K562 (cell line): Measurements from ENCODE around the gene NFILZ. TPM values are rescaled to one million over a fixed set of nuclear protein-coding genes. Genes with fewer than 3 reads are reported as not detected.

Experiments
- BCL6 ChIP-seq: fragments of 250-450 bp; sonication (Bioruptor Pico); IDR thresholded peaks from 2 replicates; pipeline ENCODE4 v1.4.0; 2020
- CREB5 ChIP-seq: fragments of 250-450 bp; sonication (Bioruptor Pico); IDR thresholded peaks from 2 replicates; pipeline ENCODE4 v1.5.0; 2020; ENCODE audit warnings: mild to moderate bottlenecking
- TAF15 ChIP-seq: fragments of 200-400 bp; formaldehyde crosslinking; IDR thresholded peaks from 2 replicates; pipeline ENCODE4 v1.6.1; 2017; ENCODE audit warnings: mild to moderate bottlenecking, low read depth, low read length, moderate library complexity
- TAF9B ChIP-seq: fragments of 450-650 bp; IDR thresholded peaks from 2 replicates; pipeline ENCODE4 v1.6.1; 2018; ENCODE audit warnings: mild to moderate bottlenecking; ENCODE audit not compliant: partially characterized antibody
- TCF7L2 ChIP-seq: fragments of 150-350 bp; IDR thresholded peaks from 2 replicates; pipeline ENCODE4 v1.6.1; 2016; ENCODE audit warnings: low read depth, mild to moderate bottlenecking, low read length, moderate library complexity
- UBTF ChIP-seq, 2 experiments: IDR thresholded peaks; 2 replicates each; pipeline ENCODE4 v1.6.1; 2012; ENCODE audit warnings: improper control_type of control experiment in 2 of 2, low read depth in 2 of 2, low read length in 2 of 2, borderline replicate concordance in 1 of 2
- VEZF1 ChIP-seq: fragments of 200-800 bp; sonication (Bioruptor generic); IDR thresholded peaks from 2 replicates; pipeline ENCODE4 v1.6.1; 2017; ENCODE audit warnings: missing genetic modification characterization, missing compliant biosample characterization
- ZNF395 ChIP-seq: fragments of 200-800 bp; sonication (Bioruptor generic); IDR thresholded peaks from 2 replicates; pipeline ENCODE4 v1.6.1; 2017; ENCODE audit warnings: missing genetic modification characterization, missing compliant biosample characterization
- ZNF717 ChIP-seq: fragments of 250-450 bp; sonication (Bioruptor Pico); IDR thresholded peaks from 2 replicates; pipeline ENCODE4 v1.5.0; 2021
- ZNF785 ChIP-seq: fragments of 250-450 bp; sonication (Bioruptor Pico); IDR thresholded peaks from 2 replicates; pipeline ENCODE4 v1.4.0; 2020; ENCODE audit warnings: mild to moderate bottlenecking
- polyA plus RNA-seq, 8 experiments: library from polyadenylated mRNA; depleted of rRNA in 4 of 8; stranded (reverse) in 5 of 8; unstranded in 3 of 8; fragments of >200 nt; fragmentation: Nextera tagmentation in 2 of 8; fragmentation: Illumina TruSeq in 1 of 8; extraction: Ambion mirVana in 2 of 8; extraction: Trizol in 1 of 8; gene quantifications; 2 replicates each; pipeline versions ENCODE4 v1.2.1 to v1.2.3, GENCODE V29; 2011 to 2014; ENCODE audit warnings: inconsistent platforms in 1 of 8, missing spikeins in 1 of 8
- total RNA-seq, 7 experiments: library from RNA; depleted of rRNA in 6 of 7; stranded (reverse); fragments of >200 nt in 6 of 7; fragmentation: Illumina TruSeq in 2 of 7; extraction: Trizol in 2 of 7; gene quantifications; 2 replicates each; pipeline versions ENCODE4 v1.2.1 to v1.2.3, GENCODE V29; 2011 to 2021; ENCODE audit warnings: low replicate concordance in 1 of 7

The NFILZ gene
- total and polyA plus RNA-seq, 9 of the 15 experiments (the other 6 are each of a cell fraction or from before 2014, with no cell fraction given): not detected

GRCh38 chr19:8642561-8642960, 12.1 kb downstream of the NFILZ start (continued):
- no peak for TF ChIP-seq VEZF1
- no peak for TF ChIP-seq BCL6
- no peak for TF ChIP-seq ZNF717
- no peak for TF ChIP-seq TAF15
- no peak for TF ChIP-seq CREB5 (CRISPR knock-in tag)
- TF ChIP-seq ZNF785 (CRISPR knock-in tag): no peak
- no peak for TF ChIP-seq TAF9B
- no peak for TF ChIP-seq TCF7L2
- no peak for TF ChIP-seq UBTF (IDR thresholded peaks at IDR 0.05; ENCODE audit: borderline replicate concordance in 1 of 2, low read depth in 2 of 2, low read length in 2 of 2)
- no peak for TF ChIP-seq ZNF395 (CRISPR knock-in tag)
